PFSK-1 (cell line): Measurements from ENCODE around the gene TRAPPC12.

Experiments
- FOXP2 ChIP-seq: optimal IDR thresholded peaks from 2 replicates; pipeline ENCODE3; 2011; ENCODE audit warnings: borderline replicate concordance, control low read depth, inconsistent platforms; ENCODE audit not compliant: insufficient read depth; ENCODE audit errors: extremely low read length, extremely low read depth
- POLR2AphosphoS5 ChIP-seq: IDR thresholded peaks from 2 replicates; pipeline ENCODE4 v1.6.1; 2012; ENCODE audit warnings: low read depth, mild to moderate bottlenecking, control low read depth, low read length, moderate library complexity
- REST ChIP-seq, 2 experiments: IDR thresholded peaks; 2 replicates each; pipeline versions ENCODE4 v1.6.1 to v1.8.0; 2011 to 2012; ENCODE audit warnings: low read depth in 2 of 2, low read length in 2 of 2, control low read depth in 1 of 2, inconsistent platforms in 1 of 2, mild to moderate bottlenecking in 1 of 2, moderate library complexity in 1 of 2; ENCODE audit not compliant: insufficient read depth in 1 of 2
- SIN3A ChIP-seq: IDR thresholded peaks from 2 replicates; pipeline ENCODE4 v1.6.1; 2012; ENCODE audit warnings: mild to moderate bottlenecking, low read length, moderate library complexity, borderline replicate concordance; ENCODE audit not compliant: insufficient read depth
- TAF1 ChIP-seq: IDR thresholded peaks from 2 replicates; pipeline ENCODE4 v1.6.1; 2012; ENCODE audit warnings: low read length, control low read depth, borderline replicate concordance; ENCODE audit not compliant: insufficient read depth

The TRAPPC12 gene

DNA sequence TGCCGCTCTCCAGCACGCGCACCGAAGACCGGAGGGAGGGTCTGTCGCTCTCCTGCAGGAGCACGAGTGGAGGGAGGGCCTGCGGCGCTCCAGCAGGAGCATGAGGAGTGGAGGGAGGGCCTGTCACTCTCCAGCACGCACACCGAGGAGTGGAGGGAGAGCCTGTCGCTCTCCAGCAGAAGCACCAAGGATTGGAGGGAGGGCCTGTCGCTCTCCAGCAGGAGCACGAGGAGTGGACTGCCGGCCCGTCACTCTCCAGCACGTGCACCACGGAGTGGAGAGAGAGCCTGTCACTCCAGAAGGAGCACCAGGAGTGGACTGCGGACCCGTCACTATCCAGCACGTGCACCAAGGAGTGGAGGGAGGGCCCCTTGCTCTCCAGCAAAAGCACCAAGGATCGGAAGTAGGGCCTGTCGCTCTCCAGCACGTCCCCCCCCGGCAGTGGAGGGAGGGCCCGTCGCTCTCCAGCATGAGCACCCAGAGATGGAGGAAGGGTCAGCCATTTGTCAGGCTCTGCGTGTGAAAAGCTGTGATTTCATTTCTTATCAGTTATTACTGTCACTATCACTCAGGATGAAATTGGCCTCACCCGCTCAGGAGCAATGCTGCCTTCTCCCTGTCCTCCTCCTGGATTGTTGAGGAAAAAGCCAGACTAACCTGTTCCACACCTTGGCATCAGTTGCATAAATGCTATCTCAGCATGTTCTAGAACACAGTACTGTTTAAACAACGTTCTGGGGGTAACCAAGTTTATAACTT lies 103.9 kb downstream of the TRAPPC12 start:
- no peak for TF ChIP-seq REST (IDR thresholded peaks at IDR 0.05; ENCODE audit: insufficient read depth in 1 of 2, low read depth in 2 of 2, low read length in 2 of 2)

GRCh38 chr2:3483986-3484960 lies 104.8 kb downstream of the TRAPPC12 start:
- TF ChIP-seq TAF1 (no peak), SIN3A (no peak), POLR2AphosphoS5 (no peak), FOXP2 (no peak), REST (IDR thresholded peaks at IDR 0.05; ENCODE audit: insufficient read depth in 1 of 2, low read depth in 2 of 2, low read length in 2 of 2) (no peak)

DNA sequence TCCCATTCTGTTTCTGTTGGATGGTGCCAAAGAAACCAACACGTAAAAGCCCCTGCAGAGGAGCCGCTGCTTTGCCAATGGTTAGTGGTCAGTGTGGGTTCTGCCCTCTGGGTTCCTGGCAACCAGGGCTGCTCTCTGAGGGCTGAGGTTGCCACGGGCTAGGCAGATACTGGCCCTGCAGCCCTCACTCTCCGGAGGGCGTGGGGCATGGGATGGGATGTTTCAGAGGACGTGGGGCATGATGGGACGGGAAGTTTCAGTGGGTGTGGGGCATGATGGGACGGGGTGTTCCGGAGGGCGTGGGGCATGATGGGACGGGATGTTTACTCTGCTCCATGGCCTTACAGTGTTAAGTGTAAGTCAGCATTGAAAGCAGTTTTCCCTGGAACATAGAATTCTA lies 105.7 kb downstream of the TRAPPC12 start:
- TF ChIP-seq TAF1 = no peak
- TF ChIP-seq REST (IDR thresholded peaks at IDR 0.05; ENCODE audit: insufficient read depth in 1 of 2, low read depth in 2 of 2, low read length in 2 of 2) = no peak

- TF ChIP-seq SIN3A (no peak), FOXP2 (no peak), POLR2AphosphoS5 (no peak), TAF1 (no peak), REST (IDR thresholded peaks at IDR 0.05; ENCODE audit: insufficient read depth in 1 of 2, low read depth in 2 of 2, low read length in 2 of 2) (no peak)
Measured at GRCh38 chr2:3486047-3487027, 106.8 kb downstream of the TRAPPC12 start.
